Gastroesophageal sphincter (tissue), 4 donors: ENCODE data around the gene CDKL2. TPM values are rescaled to one million over a fixed set of nuclear protein-coding genes. Genes with fewer than 3 reads are reported as not detected.

Experiments used
- ATAC-seq: fragments of 150-250 bp; one replicate; pipeline ENCODE4 v1.9.1; 2016; ENCODE audit warnings: mild to moderate bottlenecking, moderate library complexity
- H3K27ac ChIP-seq, 4 donors: fragments of 200-600 bp; sonication (generic) in 3 of 4; 1 replicate in 3 of 4; 2 replicates in 1 of 4; pipeline ENCODE4 v1.5.1; 2016 to 2019
- H3K27me3 ChIP-seq: fragments of 200-600 bp; sonication (generic); one replicate; pipeline ENCODE4 v1.5.1; 2019
- H3K36me3 ChIP-seq, 2 donors: fragments of 200-600 bp; sonication (generic); one replicate each; pipeline ENCODE4 v1.5.1; 2019; ENCODE audit warnings: control low read depth in 1 of 2
- H3K4me1 ChIP-seq, 3 donors: fragments of 200-600 bp; sonication (generic); 1 replicate in 2 of 3; 2 replicates in 1 of 3; pipeline ENCODE4 v1.5.1; 2016 to 2019; ENCODE audit warnings: control low read depth in 2 of 3
- H3K4me3 ChIP-seq, 2 donors: fragments of 200-600 bp; sonication (generic); one replicate each; pipeline ENCODE4 v1.5.1; 2019; ENCODE audit warnings: mild to moderate bottlenecking in 1 of 2, moderate library complexity in 1 of 2
- H3K9me3 ChIP-seq, 3 donors: fragments of 200-600 bp; sonication (generic); one replicate each; pipeline ENCODE4 v1.5.1; 2017 to 2019; ENCODE audit warnings: control low read depth in 2 of 3
- EP300 ChIP-seq: sonication (generic); formaldehyde crosslinking; IDR thresholded peaks from one replicate; pipeline ENCODE4 v1.6.1; 2017; ENCODE audit warnings: antibody characterized with exemption, mild to moderate bottlenecking
- POLR2A ChIP-seq, 2 donors: fragments of 450-650 bp; IDR thresholded peaks; one replicate each; pipeline ENCODE4 v1.6.1; 2017; ENCODE audit warnings: antibody characterized with exemption in 2 of 2, mild to moderate bottlenecking in 2 of 2, moderate library complexity in 1 of 2
- POLR2AphosphoS5 ChIP-seq: sonication (generic); formaldehyde crosslinking; IDR thresholded peaks from one replicate; pipeline ENCODE4 v1.6.1; 2017; ENCODE audit warnings: antibody characterized with exemption
- WGBS, 2 donors: methylation state at CpG; one replicate each; pipeline ENCODE4 v1.1.5; 2018; ENCODE audit warnings: low coverage in 1 of 2; 5-methylcytosine and 5-hydroxymethylcytosine counted together
- total RNA-seq, 4 donors: library from RNA; depleted of rRNA; stranded (reverse); fragments of >200 nt; gene quantifications; one replicate each; pipeline ENCODE4 v1.1.0, GENCODE V29; 2016
- TF ChIP-seq, protein P1 (sequence below), 4 experiments: fragments of 200-600 bp in 2 of 4; fragments of 450-650 bp in 2 of 4; sonication (generic) in 1 of 4; IDR thresholded peaks; one replicate each; pipeline ENCODE4 v1.5.1; 2017 to 2019; ENCODE audit warnings: antibody characterized with exemption in 4 of 4, mild to moderate bottlenecking in 2 of 4, moderate library complexity in 2 of 4

The CDKL2 gene
- total RNA-seq, 4 donors from 2014 or later: 3.9 to 8.1 (median 6.0) TPM

DNA sequence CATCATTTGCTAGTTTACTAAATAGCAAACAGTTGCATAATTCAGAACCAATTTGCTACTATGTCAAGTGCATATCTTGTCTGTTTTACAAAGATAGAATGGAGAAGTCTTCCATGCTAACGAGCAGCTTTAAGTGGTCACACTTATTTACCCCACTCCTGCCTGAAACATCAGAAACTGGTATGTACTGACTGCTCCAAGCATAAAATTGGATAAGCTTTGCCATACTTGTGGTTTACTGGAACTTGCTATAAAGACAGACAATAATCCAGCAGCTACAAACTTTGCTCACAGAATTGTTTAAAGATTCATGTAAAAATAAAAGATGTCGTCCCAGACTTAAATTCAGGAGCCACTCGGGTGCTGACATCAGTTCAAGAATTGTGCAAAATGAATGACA is 13.3 kb upstream of the CDKL2 start:
- TF ChIP-seq POLR2AphosphoS5: no peak
- no peak for TF ChIP-seq EP300
- TF ChIP-seq, protein P1, sequence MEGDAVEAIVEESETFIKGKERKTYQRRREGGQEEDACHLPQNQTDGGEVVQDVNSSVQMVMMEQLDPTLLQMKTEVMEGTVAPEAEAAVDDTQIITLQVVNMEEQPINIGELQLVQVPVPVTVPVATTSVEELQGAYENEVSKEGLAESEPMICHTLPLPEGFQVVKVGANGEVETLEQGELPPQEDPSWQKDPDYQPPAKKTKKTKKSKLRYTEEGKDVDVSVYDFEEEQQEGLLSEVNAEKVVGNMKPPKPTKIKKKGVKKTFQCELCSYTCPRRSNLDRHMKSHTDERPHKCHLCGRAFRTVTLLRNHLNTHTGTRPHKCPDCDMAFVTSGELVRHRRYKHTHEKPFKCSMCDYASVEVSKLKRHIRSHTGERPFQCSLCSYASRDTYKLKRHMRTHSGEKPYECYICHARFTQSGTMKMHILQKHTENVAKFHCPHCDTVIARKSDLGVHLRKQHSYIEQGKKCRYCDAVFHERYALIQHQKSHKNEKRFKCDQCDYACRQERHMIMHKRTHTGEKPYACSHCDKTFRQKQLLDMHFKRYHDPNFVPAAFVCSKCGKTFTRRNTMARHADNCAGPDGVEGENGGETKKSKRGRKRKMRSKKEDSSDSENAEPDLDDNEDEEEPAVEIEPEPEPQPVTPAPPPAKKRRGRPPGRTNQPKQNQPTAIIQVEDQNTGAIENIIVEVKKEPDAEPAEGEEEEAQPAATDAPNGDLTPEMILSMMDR (IDR thresholded peaks at IDR 0.05): no peak
- TF ChIP-seq POLR2A (IDR thresholded peaks at IDR 0.05): no peak
- Histone ChIP-seq H3K27ac (no peak overlapping the region), H3K9me3 (no peaks in the 10 kb centered on the region), H3K36me3 (peaks cover 0 to 51% of the 10 kb centered on the region in 2 donors), H3K4me3 (no peak overlapping the region), H3K27me3 (no peaks in the 10 kb centered on the region), H3K4me1 (peaks cover 0 to 11% (median 0%) of the 10 kb centered on the region in 3 donors)
- no peak for ATAC-seq
- WGBS, 2 donors: 34 to 62% methylated on average over 3 of the region's 3 CpGs

DNA sequence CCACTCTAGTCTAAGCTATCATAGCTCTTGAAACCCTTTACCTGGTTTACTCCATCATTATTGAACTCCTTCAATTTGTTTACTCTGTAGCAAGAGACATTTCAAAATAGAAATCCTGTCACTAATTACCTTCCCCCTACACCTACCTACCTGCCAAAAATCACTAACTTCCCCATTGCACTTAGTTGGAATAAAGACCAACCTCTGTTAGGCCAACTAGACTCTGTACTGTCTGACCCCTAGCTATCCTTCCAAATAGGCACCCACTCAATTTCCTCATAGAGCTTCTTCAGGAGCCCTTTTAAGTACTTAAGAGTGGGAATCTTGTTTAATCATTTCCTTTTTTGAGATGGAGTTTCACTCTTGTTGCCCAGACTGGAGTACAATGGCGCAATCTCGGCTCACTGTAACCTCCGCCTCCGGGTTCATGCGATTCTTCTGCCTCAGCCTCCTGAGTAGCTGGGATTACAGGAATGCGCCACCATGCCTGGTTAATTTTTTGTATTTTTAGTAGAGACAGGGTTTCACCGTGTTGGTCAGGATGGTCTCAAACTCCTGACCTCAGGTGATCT is 8.9 kb upstream of the CDKL2 start:
- Histone ChIP-seq H3K36me3 (peaks cover 0 to 7% of the 10 kb centered on the region in 2 donors), H3K4me1 (peaks cover 0 to 10% (median 0%) of the 10 kb centered on the region in 3 donors), H3K9me3 (no peaks in the 10 kb centered on the region), H3K4me3 (no peak overlapping the region), H3K27me3 (no peaks in the 10 kb centered on the region), H3K27ac (no peak overlapping the region)
- WGBS, 2 donors: 91% methylated on average over 7 of the region's 7 CpGs; no CpG with 5 or more reads in 1 of the 2 donors
- TF ChIP-seq POLR2AphosphoS5 (no peak), EP300 (no peak), POLR2A (IDR thresholded peaks at IDR 0.05) (no peak)
- TF ChIP-seq, protein P1 (IDR thresholded peaks at IDR 0.05): no peak
- no peak for ATAC-seq

DNA sequence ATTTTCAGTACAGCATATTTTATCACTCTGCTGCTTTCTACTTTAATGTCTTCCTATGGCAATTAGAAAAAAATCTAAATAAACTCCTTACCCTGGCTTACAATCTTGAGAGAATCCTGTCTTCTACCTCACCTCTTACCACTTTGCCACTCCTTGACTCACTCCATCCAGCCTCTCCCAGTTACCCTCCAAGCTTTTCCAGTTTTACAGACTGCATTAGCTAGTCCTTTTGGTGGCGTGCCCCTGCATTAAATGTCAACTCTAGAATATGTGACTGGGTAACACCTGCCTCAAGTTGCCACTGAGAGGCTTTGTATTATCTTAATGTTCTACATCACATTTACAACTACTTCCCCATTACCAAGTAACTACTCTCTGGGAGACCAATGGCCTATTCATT is 7.5 kb upstream of the CDKL2 start:
- H3K4me3 ChIP-seq: no peak overlapping the region
- WGBS, 2 donors: 80 to 100% methylated on average over 1 of the region's 1 CpG
- H3K27me3 ChIP-seq: no peaks in the 10 kb centered on the region
- no peak for ATAC-seq
- H3K9me3 ChIP-seq: no peaks in the 10 kb centered on the region
- TF ChIP-seq POLR2AphosphoS5 (no peak), POLR2A (IDR thresholded peaks at IDR 0.05) (no peak), EP300 (no peak)
- TF ChIP-seq, protein P1 (IDR thresholded peaks at IDR 0.05): no peak
- H3K36me3 ChIP-seq: no peaks in the 10 kb centered on the region
- no peak overlapping the region for H3K27ac ChIP-seq
- H3K4me1 ChIP-seq: peaks cover 0 to 15% (median 0%) of the 10 kb centered on the region in 3 donors

- no peak for TF ChIP-seq POLR2A (IDR thresholded peaks at IDR 0.05)
- no peak for ATAC-seq
- Histone ChIP-seq H3K27ac (peak overlapping the region in 1 of 4 donors; percentile 8), H3K9me3 (no peaks in the 10 kb centered on the region), H3K27me3 (no peaks in the 10 kb centered on the region), H3K4me1 (peaks cover 0 to 16% (median 0%) of the 10 kb centered on the region in 3 donors), H3K36me3 (no peaks in the 10 kb centered on the region), H3K4me3 (no peak overlapping the region)
- 40% methylated on average over 1 of the region's 1 CpG; no CpG with 5 or more reads in 1 of the 2 donors for WGBS, 2 donors
Measured at GRCh38 chr4:75637176-75637575, 6.8 kb upstream of the CDKL2 start.

- TF ChIP-seq POLR2AphosphoS5: no peak
- TF ChIP-seq EP300: no peak
- TF ChIP-seq, protein P1 (IDR thresholded peaks at IDR 0.05): no peak
- TF ChIP-seq POLR2A (IDR thresholded peaks at IDR 0.05): no peak
- WGBS, 2 donors: 64 to 75% methylated on average over 2 of the region's 2 CpGs
- H3K27ac ChIP-seq: no peak overlapping the region
- no peaks in the 10 kb centered on the region for H3K27me3 ChIP-seq
- H3K9me3 ChIP-seq: no peaks in the 10 kb centered on the region
- no peak overlapping the region for H3K4me3 ChIP-seq
- peaks cover 0 to 28% (median 0%) of the 10 kb centered on the region in 3 donors for H3K4me1 ChIP-seq
- no peak for ATAC-seq
- H3K36me3 ChIP-seq: no peaks in the 10 kb centered on the region
Measured at GRCh38 chr4:75634951-75635350, 4.6 kb upstream of the CDKL2 start.
